HepG2 (cell line): ENCODE results near the gene SIX4. TPM values are rescaled to one million over a fixed set of nuclear protein-coding genes. Genes with fewer than 3 reads are reported as not detected.
A peak's percentile ranks its signal among the peaks of the same experiment; 100 is the strongest.

Source experiments
- ATAC-seq: fragments of 200-7000 bp; cut with Tn5 transposase; 3 replicates; pipeline ENCODE4 v1.9.1; 2020; ENCODE audit warnings: mild to moderate bottlenecking, moderate library complexity
- BruUV-seq: library from RNA; stranded (reverse); fragments of 400-500 nt; replicated peaks from 2 replicates; lab custom pipeline; 2021; lab: Mats Ljungman, UMichigan
- CTCF ChIA-PET: fragments of 300-600 bp; formaldehyde crosslinking; extraction: SDS; loops from one replicate; lab custom pipeline; 2021; ENCODE audit warnings: low total read pairs, inconsistent platforms, low intra/inter-chr PET ratio; lab: Yijun Ruan, JAX
- POLR2A ChIA-PET: fragments of 350-600 bp; sonication (Branson Sonifier 250); formaldehyde crosslinking; loops from one replicate; lab custom pipeline; 2020; ENCODE audit warnings: antibody characterized with exemption, inconsistent platforms; lab: Yijun Ruan, JAX
- DNase-seq: peaks from one replicate; pipeline ENCODE4 v3.0.0-alpha.2; 2015; ENCODE audit warnings: low spot score
- FAIRE-seq: peaks from 3 replicates; lab custom pipeline; 2011; peaks lifted over from hg19 to GRCh38; lab: Jason Lieb, UNC
- H2AFZ ChIP-seq: one replicate; pipeline ENCODE4 v1.6.1; 2011; ENCODE audit warnings: low read length, inconsistent platforms
- H3K27ac ChIP-seq: fragments of 300-600 bp; 3 replicates; pipeline ENCODE4 v1.8.0; 2011; ENCODE audit warnings: mixed run types, mild to moderate bottlenecking, mixed read lengths, low read length, inconsistent platforms; ENCODE audit not compliant: insufficient read depth; ENCODE audit errors: extremely low read length
- H3K27me3 ChIP-seq, 2 experiments: fragments of 200-600 bp in 1 of 2; 2 replicates in 1 of 2; 3 replicates in 1 of 2; pipeline versions ENCODE4 v1.6.0 to v1.8.0; 2011; ENCODE audit warnings: low read length in 2 of 2, mild to moderate bottlenecking in 2 of 2, moderate library complexity in 2 of 2, inconsistent platforms in 1 of 2; ENCODE audit not compliant: insufficient read depth in 2 of 2, control insufficient read depth in 1 of 2
- H3K36me3 ChIP-seq, 2 experiments: fragments of 200-600 bp in 1 of 2; replicated peaks in 1 of 2; 2 replicates in 1 of 2; 3 replicates in 1 of 2; pipeline versions ENCODE4 v1.5.1 to v1.8.0; 2011; ENCODE audit warnings: low read length in 2 of 2, inconsistent platforms in 1 of 2; ENCODE audit not compliant: insufficient read depth in 2 of 2, control insufficient read depth in 1 of 2
- H3K4me1 ChIP-seq: 2 replicates; pipeline ENCODE4 v1.5.1; 2012; ENCODE audit warnings: low read length, inconsistent platforms; ENCODE audit not compliant: insufficient read depth
- H3K4me2 ChIP-seq: 2 replicates; pipeline ENCODE4 v1.6.0; 2011; ENCODE audit warnings: low read depth, low read length, inconsistent platforms
- H3K4me3 ChIP-seq, 3 experiments: fragments of 200-600 bp in 1 of 3; sonication (generic), shearing (Covaris generic) in 1 of 3; replicated peaks in 1 of 3; 2 replicates each; pipeline ENCODE4 v1.5.1; 2011 to 2016; ENCODE audit warnings: low read length in 3 of 3, inconsistent platforms in 2 of 3, low read depth in 2 of 3, mild to moderate bottlenecking in 2 of 3, control low read depth in 1 of 3, mixed read lengths in 1 of 3; ENCODE audit not compliant: insufficient read depth in 1 of 3
- H3K79me2 ChIP-seq: one replicate; pipeline ENCODE4 v1.6.1; 2011; ENCODE audit warnings: low read length, inconsistent platforms; ENCODE audit not compliant: insufficient read depth
- H3K9ac ChIP-seq: 2 replicates; pipeline ENCODE4 v1.6.0; 2011; ENCODE audit warnings: mild to moderate bottlenecking, low read depth, low read length, inconsistent platforms; ENCODE audit not compliant: insufficient read depth
- H3K9me3 ChIP-seq: 2 replicates; pipeline ENCODE4 v1.5.1; 2012; ENCODE audit warnings: mild to moderate bottlenecking, low read length
- H4K20me1 ChIP-seq: 2 replicates; pipeline ENCODE4 v1.6.0; 2011; ENCODE audit warnings: inconsistent platforms, mild to moderate bottlenecking, low read length, moderate library complexity; ENCODE audit not compliant: insufficient read depth
- AKNA ChIP-seq: sonication (generic); formaldehyde crosslinking; IDR thresholded peaks from 2 replicates; pipeline ENCODE4 v1.4.0; 2020; ENCODE audit warnings: missing genetic modification reagents, borderline replicate concordance
- FOXC1 ChIP-seq: sonication (generic); formaldehyde crosslinking; IDR thresholded peaks from 2 replicates; pipeline ENCODE4 v1.8.0; 2022; ENCODE audit warnings: mild to moderate bottlenecking, missing genetic modification reagents, borderline replicate concordance
- GLMP ChIP-seq: sonication (generic); formaldehyde crosslinking; IDR thresholded peaks from 2 replicates; pipeline ENCODE4 v1.9.0; 2021; ENCODE audit warnings: missing genetic modification reagents, mild to moderate bottlenecking, borderline replicate concordance
- GTF3A ChIP-seq: sonication (generic); formaldehyde crosslinking; conservative IDR thresholded peaks from 2 replicates; pipeline ENCODE4 v1.4.0; 2020; ENCODE audit warnings: mild to moderate bottlenecking, missing genetic modification reagents
- HDAC1 ChIP-seq: sonication (generic); formaldehyde crosslinking; IDR thresholded peaks from 2 replicates; pipeline ENCODE4 v1.5.1; 2020; ENCODE audit warnings: mild to moderate bottlenecking, missing genetic modification reagents
- KAT8 ChIP-seq: IDR thresholded peaks from 2 replicates; pipeline ENCODE4 v1.6.1; 2016; ENCODE audit warnings: missing genetic modification reagents, missing compliant biosample characterization
- KDM3A ChIP-seq: IDR thresholded peaks from 2 replicates; pipeline ENCODE4 v1.6.1; 2018; ENCODE audit warnings: low read depth, missing compliant biosample characterization
- KDM5B ChIP-seq: sonication (generic); formaldehyde crosslinking; IDR thresholded peaks from 2 replicates; pipeline ENCODE4 v1.4.0; 2020; ENCODE audit warnings: missing genetic modification reagents, mild to moderate bottlenecking, borderline replicate concordance
- MLLT10 ChIP-seq: sonication (generic); formaldehyde crosslinking; IDR thresholded peaks from 2 replicates; pipeline ENCODE4 v1.4.0; 2020; ENCODE audit warnings: missing genetic modification reagents
- MTF2 ChIP-seq: sonication (generic); formaldehyde crosslinking; IDR thresholded peaks from 2 replicates; pipeline ENCODE4 v1.5.0; 2020; ENCODE audit warnings: missing genetic modification reagents, borderline replicate concordance
- RBM39 ChIP-seq: fragments of 200-400 bp; formaldehyde crosslinking; IDR thresholded peaks from one replicate; pipeline ENCODE4 v1.6.1; 2018; ENCODE audit warnings: antibody characterized with exemption, mild to moderate bottlenecking, low read depth, low read length; ENCODE audit not compliant: poor library complexity, severe bottlenecking
- ZNF781 ChIP-seq: sonication (generic); formaldehyde crosslinking; IDR thresholded peaks from 2 replicates; pipeline ENCODE4 v1.5.1; 2020; ENCODE audit warnings: borderline replicate concordance, mild to moderate bottlenecking, missing genetic modification reagents; ENCODE audit errors: not compliant biosample characterization
- WGBS: methylation state at CpG from one replicate; pipeline ENCODE4 v1.1.6; 2017; ENCODE audit warnings: low lambda C conversion rate; 5-methylcytosine and 5-hydroxymethylcytosine counted together
- in situ Hi-C: cut with HindIII; loops from 2 replicates; pipeline ENCODE4 v1.10.0; 2017; ENCODE audit warnings: low pct_unique_long_range_greater_than_20kb; ENCODE audit not compliant: extremely low pct_ligation_motif_present
- intact Hi-C: fragments of 100-400 bp; cut with micrococcal nuclease; formaldehyde crosslinking; loops from one replicate; pipeline ENCODE4 v1.10.0; 2022; ENCODE audit not compliant: unreplicated experiment
- polyA plus RNA-seq, 8 experiments: library from polyadenylated mRNA; depleted of rRNA in 3 of 8; stranded (reverse) in 7 of 8; unstranded in 1 of 8; fragments of >200 nt; fragmentation: Illumina TruSeq in 4 of 8; extraction: Trizol in 4 of 8; gene quantifications; 2 replicates each; pipeline versions ENCODE4 v1.2.1 to v1.2.3, GENCODE V29; 2011 to 2016; ENCODE audit warnings: low read depth in 4 of 8, missing spikeins in 1 of 8, mixed read lengths in 1 of 8; ENCODE audit not compliant: insufficient read depth in 1 of 8
- total RNA-seq, 5 experiments: library from RNA; depleted of rRNA; stranded (reverse); fragments of >200 nt; fragmentation: Illumina TruSeq; extraction: Trizol; gene quantifications; 2 replicates each; pipeline ENCODE4 v1.2.3, GENCODE V29; 2016; ENCODE audit warnings: low read depth in 1 of 5
- TF ChIP-seq, protein P1 (sequence below): sonication (generic); formaldehyde crosslinking; IDR thresholded peaks from 2 replicates; pipeline ENCODE4 v1.5.0; 2020; ENCODE audit warnings: missing genetic modification reagents

SIX4 gene
- total and polyA plus RNA-seq, 2 of the 13 experiments (the other 11 are each of a cell fraction or from before 2014, with no cell fraction given): 5.0 to 6.0 TPM

- DNase-seq: no peak
- ChIA-PET POLR2A (interaction anchor here (1.1 to 4.2 kb wide), 9 partner anchors 11 to 381 kb away, joined by 3 to 38 read pairs (median 7); no protein-coding TSS in a partner anchor), CTCF (no interaction called here)
- TSS peak; percentile 12 for BruUV-seq
- Histone ChIP-seq H3K27ac (peak overlapping the region; percentile 85), H3K4me1 (peaks cover 35% of the 10 kb centered on the region), H2AFZ (no peak overlapping the region), H3K36me3 (peaks cover 2 to 13% of the 10 kb centered on the region in 2 experiments; a peak in 2 of 5 replicates), H3K9ac (peak overlapping the region; percentile 86), H3K4me2 (peak overlapping the region; percentile 90), H3K9me3 (no peaks in the 10 kb centered on the region), H3K4me3 (peak overlapping the region; percentile 77 to 96 (median 84)), H4K20me1 (peaks cover 9% of the 10 kb centered on the region), H3K27me3 (no peaks in the 10 kb centered on the region), H3K79me2 (peaks cover 14% of the 10 kb centered on the region)
- WGBS: 2% methylated on average over 9 of the region's 11 CpGs
- ATAC-seq: no peak
- no peak for FAIRE-seq
- intact Hi-C loops (loop anchor here (2.0 to 10.0 kb wide), 4 partner anchors 65 to 530 kb away; partner anchors contain the start of genes SLC38A6 and TRMT5), in situ Hi-C loops (loop anchor here (5.0 kb wide), 1 partner anchor 65 kb away; no protein-coding TSS in a partner anchor)
- TF ChIP-seq FOXC1 (CRISPR knock-in tag) (0 out of 2 replicates have a peak, but pooled peaks have one; percentile 68), KDM5B (CRISPR knock-in tag) (0 out of 2 replicates have a peak, but pooled peaks have one; percentile 12), MLLT10 (CRISPR knock-in tag) (no peak), KAT8 (no peak), ZNF781 (CRISPR knock-in tag) (peak; percentile 11), GLMP (CRISPR knock-in tag) (no peak), KDM3A (CRISPR knock-in tag) (no peak), GTF3A (CRISPR knock-in tag) (0 out of 2 replicates have a peak, but pooled peaks have one; percentile 21), AKNA (CRISPR knock-in tag) (no peak), MTF2 (CRISPR knock-in tag) (0 out of 2 replicates have a peak, but pooled peaks have one; percentile 59), HDAC1 (0 out of 2 replicates have a peak, but pooled peaks have one; percentile 9), RBM39 (peak; percentile 8)
- TF ChIP-seq, protein P1, sequence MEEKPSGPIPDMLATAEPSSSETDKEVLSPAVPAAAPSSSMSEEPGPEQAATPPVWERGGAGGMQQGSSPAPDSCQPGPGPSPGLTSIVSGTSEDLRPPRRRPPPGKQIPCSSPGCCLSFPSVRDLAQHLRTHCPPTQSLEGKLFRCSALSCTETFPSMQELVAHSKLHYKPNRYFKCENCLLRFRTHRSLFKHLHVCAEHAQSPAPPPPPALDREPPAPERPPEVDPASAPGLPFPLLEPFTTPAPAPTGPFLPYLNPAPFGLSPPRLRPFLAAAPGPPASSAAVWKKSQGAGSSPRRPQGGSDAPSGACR (CRISPR knock-in tag): 0 out of 2 replicates have a peak, but pooled peaks have one; percentile 36
Observed at GRCh38 chr14:60722107-60722356, 2.1 kb downstream of the SIX4 start.
